Measurements from ENCODE around the gene MFNG.
"Not testable (repeated sequence)": the region's sequence is repeated elsewhere in the genome, so short reads cannot be mapped to it uniquely, and the experiment has no call there.

The MFNG gene

GRCh38 chr22:37476389-37477329, 9.5 kb downstream of the MFNG start:
- DNase-seq (ENCODE audit: low read depth in 3 of 3, low spot score in 1 of 3): no peak

- DNase-seq (ENCODE audit: low read depth in 3 of 3, low spot score in 1 of 3): no peak
Observed at GRCh38 chr22:37474447-37475090, 11.6 kb downstream of the MFNG start.

DNA sequence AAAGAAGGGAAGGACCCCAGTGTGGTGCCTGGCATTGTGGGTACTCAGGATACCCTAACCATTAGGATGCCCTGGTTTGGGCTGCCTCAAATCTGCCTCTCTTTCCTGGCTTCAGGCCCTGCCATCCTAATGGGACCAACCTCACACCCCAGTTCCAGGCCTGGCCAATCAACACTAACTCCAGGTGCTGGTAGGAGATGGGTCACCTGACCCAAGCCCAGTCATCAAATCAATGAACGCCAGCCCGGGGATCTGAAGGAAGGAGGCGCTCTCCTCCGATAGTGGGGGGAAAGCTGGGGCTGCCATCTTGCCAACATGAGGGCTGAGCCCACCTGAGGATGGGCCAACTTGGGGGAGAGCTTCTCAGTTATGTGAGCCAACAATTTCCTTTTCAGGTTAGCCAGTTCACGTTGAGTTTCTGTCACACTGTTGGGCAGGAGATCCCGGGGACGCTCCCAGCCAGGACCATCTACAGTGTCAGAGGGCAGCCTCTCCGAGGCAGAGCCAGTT, 12.7 kb downstream of the MFNG start:
- no peak for DNase-seq (ENCODE audit: low read depth in 3 of 3, low spot score in 1 of 3)

DNA sequence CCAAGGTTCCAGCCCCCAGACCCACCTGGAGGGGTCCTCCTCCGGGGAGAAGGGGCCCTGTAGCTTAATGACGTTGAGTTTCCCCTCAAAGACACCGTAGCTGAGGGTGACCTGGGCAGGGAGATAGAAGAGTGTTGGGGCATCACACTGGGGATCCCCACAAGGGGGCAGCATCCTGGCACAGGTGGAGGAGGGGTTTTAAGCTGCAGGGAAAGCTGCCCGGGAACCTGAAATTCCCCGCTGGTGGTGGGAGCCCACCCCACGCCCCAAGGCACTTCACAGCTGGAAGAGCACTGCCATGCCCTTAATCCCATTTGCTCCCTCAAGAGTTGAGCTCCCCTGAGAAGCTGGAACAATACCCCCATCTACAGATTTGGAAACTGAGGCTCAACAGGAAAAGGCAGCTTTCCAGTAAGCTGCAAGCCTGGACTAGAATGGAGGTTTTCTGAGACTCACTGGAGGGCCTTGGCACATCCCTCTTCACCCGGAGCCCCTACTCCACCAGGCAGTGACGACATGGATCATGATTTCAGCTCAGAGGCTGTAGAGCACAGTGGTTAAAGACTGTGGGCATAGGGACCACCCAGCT, 13.7 kb downstream of the MFNG start:
- no peak for DNase-seq (ENCODE audit: low read depth in 3 of 3, low spot score in 1 of 3)

DNA sequence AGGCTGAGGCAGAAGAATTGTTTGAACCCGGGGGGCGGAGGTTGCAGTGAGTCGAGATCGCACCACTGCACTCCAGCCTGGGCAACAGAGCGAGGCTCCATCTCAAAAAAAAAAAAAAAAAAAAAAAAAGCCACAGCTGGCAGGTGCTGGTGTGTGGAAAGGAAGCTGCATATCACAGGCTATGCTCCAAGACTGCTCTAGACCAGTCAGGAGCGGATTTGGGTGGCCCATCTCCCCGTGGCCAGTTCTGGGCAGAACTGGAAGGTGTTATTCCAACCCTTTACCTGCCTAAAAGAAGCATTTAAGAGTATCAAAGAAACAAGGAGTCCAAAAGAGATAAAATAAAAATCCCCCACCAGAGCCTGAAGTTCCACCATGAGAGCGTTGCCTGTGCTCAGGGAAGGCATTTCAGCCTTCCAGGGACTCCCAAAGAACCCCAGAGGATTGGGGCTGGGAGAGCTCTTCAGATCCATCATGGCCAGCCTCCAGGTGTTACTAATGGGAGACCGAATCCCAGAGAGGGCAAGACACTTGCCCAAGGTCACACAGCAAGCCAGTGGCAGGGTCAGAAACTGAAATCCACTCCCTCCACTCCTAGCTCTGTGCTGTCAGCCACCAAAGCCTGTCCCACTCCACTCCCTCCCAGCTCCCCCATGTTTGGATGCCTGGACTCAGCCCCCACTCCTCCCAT, 14.3 kb downstream of the MFNG start:
- no peak for DNase-seq (ENCODE audit: low read depth in 3 of 3, low spot score in 1 of 3)

GRCh38 chr22:37470087-37470445, 16.1 kb downstream of the MFNG start:
- no peak for DNase-seq (ENCODE audit: low read depth in 3 of 3, low spot score in 1 of 3)

- DNase-seq (ENCODE audit: low read depth in 3 of 3, low spot score in 1 of 3): no peak
Observed at GRCh38 chr22:37469416-37470086, 16.6 kb downstream of the MFNG start.

GRCh38 chr22:37468201-37468695, 17.9 kb downstream of the MFNG start:
- not testable (repeated sequence) for DNase-seq (ENCODE audit: low read depth in 3 of 3, low spot score in 1 of 3)

GRCh38 chr22:37467391-37467955, 18.7 kb downstream of the MFNG start:
- no peak for DNase-seq (ENCODE audit: low read depth in 3 of 3, low spot score in 1 of 3)

DNA sequence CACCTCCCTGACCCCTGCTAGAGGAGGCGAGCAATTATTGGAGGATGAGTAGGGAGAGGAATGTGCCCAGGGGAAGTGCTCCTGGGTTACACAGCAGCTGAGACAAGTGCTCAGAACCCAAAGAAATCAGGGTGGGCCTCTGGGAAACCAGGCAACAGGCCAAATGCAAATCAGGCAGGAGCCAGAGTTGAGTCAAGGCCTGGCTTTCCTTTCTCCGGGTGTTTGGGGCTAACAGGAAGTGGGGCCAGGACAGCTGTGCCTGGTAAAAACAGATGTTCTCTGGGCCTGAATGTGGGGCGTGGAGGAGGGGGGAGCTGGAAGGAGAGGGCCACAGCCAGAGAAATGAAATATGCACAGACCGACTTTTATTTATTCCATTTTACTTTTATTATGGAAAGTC, 22.0 kb downstream of the MFNG start:
- DNase-seq (ENCODE audit: low read depth in 3 of 3, low spot score in 1 of 3): no peak

GRCh38 chr22:37462983-37463382, 23.2 kb downstream of the MFNG start:
- no peak for DNase-seq (ENCODE audit: low read depth in 3 of 3, low spot score in 1 of 3)

- DNase-seq (ENCODE audit: low read depth in 3 of 3, low spot score in 1 of 3): no peak
Observed at GRCh38 chr22:37462436-37462835, 23.7 kb downstream of the MFNG start.

DNA sequence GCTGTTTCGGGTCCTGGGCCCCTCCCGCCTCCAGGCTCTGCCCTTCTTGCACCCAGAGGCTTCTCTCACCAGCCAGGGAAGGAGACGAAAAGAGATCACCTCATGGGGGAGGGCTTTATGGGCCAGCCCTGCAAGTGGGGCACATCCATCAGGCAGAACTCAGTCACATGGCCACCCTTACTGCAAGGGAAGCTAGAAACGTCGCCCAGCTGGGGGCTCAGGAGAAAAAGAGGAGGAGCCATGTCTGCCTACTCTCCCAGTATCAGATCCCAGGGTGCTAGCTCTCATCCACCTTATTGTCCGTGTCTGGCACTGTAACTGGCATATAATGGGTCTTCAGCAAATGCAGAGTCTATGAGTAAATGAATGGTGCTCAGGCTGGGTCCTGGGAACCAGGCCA, 24.2 kb downstream of the MFNG start:
- DNase-seq (ENCODE audit: low read depth in 3 of 3, low spot score in 1 of 3): no peak

- no peak for DNase-seq (ENCODE audit: low read depth in 3 of 3, low spot score in 1 of 3)
Observed at GRCh38 chr22:37460684-37461083, 25.5 kb downstream of the MFNG start.

GRCh38 chr22:37459206-37459605, 27.0 kb downstream of the MFNG start:
- DNase-seq (ENCODE audit: low read depth in 3 of 3, low spot score in 1 of 3): no peak

DNA sequence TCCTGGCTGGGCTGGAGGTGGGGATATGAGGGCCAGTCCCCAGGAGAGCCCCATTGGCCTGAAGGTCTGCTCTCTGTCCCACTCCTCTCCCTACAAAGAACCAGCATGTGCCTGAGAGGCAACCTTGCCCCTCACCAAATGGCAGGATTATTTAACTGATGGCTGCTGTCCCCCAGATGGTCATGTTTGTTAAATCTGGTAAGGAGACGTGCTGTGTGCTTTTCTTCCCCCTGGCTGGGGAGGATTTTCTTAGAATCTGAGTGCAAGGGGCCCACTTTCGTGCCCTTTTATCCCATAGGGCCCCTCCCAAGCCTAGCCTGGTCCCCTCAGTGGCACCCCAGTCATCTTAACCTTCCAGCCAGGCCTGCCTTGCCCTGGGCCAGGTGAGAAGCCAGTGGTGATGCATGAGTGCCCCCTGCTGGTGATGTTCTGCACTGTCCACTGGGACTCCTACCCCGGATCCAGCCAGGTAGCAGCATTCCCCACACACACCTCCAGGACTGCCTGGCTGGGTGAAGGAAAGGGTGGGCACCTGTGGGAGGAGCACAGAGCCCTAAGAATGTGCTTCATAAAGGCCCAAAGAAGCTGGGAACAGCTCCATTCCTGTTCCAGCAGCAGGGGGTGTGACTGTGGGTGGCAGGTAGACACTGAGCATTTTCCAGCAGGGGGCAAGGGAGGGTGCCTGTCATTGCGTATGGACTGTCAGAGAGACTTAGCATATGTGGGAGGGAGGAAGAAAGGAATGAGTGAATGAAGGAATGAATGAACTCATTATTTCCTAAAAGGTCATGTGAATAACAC, 28.9 kb downstream of the MFNG start:
- peak; percentile 48 to 84 (median 71) for DNase-seq (ENCODE audit: low read depth in 3 of 3, low spot score in 1 of 3)

- DNase-seq (ENCODE audit: low read depth in 3 of 3, low spot score in 1 of 3): no peak
Observed at GRCh38 chr22:37456346-37456745, 29.8 kb downstream of the MFNG start.

DNA sequence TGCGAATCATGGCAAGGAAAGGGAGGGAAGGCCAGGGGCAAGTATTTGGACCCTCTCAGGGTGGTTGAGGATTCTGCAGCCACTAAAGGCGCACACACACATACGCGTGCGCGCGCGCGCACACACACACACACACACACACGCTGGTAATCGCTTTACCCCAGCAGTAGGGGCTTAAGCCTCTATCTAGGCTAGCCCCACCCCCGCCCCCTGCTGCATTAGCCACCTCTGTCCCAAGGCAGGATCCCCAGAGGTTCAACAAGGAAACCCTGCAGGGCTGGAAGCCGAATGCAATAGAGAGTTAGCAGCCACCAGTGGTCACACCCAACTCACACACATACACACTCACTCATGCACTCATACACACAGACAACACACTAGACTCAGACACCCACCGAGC, 30.3 kb downstream of the MFNG start:
- no peak for DNase-seq (ENCODE audit: low read depth in 3 of 3, low spot score in 1 of 3)

DNA sequence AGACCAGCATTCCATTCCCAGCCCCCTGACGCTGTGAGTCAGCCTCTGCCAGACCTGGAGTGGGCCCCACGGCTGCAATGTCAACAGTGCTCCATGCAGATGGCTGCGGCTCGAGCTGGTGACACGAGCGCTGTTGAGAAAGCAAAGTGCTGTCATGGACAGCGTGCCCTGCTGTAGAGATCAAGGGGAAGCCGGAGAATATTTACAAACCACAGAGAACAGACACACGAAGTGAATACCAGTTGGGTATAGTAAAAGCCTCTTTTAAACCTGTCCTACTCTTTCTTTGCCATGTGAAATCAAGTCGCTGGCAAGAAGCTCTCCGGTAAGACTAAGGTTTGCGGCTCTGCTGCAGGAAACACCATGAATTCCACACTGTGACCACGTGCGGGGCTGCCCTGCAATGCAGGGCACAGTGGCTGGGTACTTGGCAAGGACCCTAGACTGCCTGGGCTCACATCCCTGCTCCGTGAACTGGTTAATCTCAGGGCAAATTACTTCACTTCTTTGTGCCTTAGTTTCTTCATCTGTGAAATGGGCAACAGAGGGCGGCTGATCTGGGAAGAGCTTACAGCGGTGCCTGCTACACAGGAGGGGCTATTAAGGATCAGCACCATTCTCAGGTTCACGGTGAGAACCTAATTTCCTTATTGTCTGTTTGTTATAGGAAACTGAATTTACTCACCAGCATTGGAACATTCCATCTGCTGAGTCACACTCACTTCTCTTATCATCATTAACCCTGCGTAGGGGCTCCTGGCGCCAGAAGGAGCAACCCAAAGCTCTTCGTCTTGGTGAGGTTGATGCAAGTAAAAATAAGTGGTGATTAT, 31.1 kb downstream of the MFNG start:
- DNase-seq (ENCODE audit: low read depth in 3 of 3, low spot score in 1 of 3): no peak
